OCI-LY7 (cell line): ENCODE measurements around the gene ISLR. TPM values are rescaled to one million over a fixed set of nuclear protein-coding genes. Genes with fewer than 3 reads are reported as not detected.

Experiments
- BruUV-seq: library from RNA; stranded (reverse); fragments of 400-500 nt; replicated peaks from 2 replicates; lab custom pipeline; 2021; lab: Mats Ljungman, UMichigan
- CTCF ChIA-PET: fragments of 300-600 bp; sonication (Branson Sonifier 250); formaldehyde crosslinking; loops from one replicate; lab custom pipeline; 2022; ENCODE audit warnings: antibody characterized with exemption; ENCODE audit not compliant: unreplicated experiment; lab: Charles Lee
- POLR2A ChIA-PET: fragments of 300-600 bp; sonication (Branson Sonifier 250); formaldehyde crosslinking; loops from one replicate; lab custom pipeline; 2022; ENCODE audit warnings: antibody characterized with exemption; lab: Charles Lee
- DNase-seq: peaks from one replicate; pipeline ENCODE4 v3.0.0-alpha.2; 2015; ENCODE audit warnings: low spot score
- H2AFZ ChIP-seq: fragments of 200-600 bp; sonication (generic), shearing (Covaris generic); 2 replicates; pipeline ENCODE4 v1.6.1; 2014; ENCODE audit warnings: mild to moderate bottlenecking, antibody characterized with exemption, low read length, moderate library complexity
- H3K27ac ChIP-seq: fragments of 200-600 bp; sonication (generic); 2 replicates; pipeline ENCODE4 v1.5.1; 2014; ENCODE audit warnings: mixed run types, low read depth, mild to moderate bottlenecking, moderate library complexity, low read length, inconsistent platforms; ENCODE audit not compliant: poor library complexity, severe bottlenecking
- H3K36me3 ChIP-seq: fragments of 200-600 bp; sonication (generic); 2 replicates; pipeline ENCODE4 v1.6.1; 2014; ENCODE audit warnings: mild to moderate bottlenecking, antibody characterized with exemption, low read length, moderate library complexity, mixed read lengths; ENCODE audit not compliant: insufficient read depth
- H3K4me1 ChIP-seq: fragments of 200-600 bp; sonication (generic); 2 replicates; pipeline ENCODE4 v1.5.1; 2014; ENCODE audit warnings: mild to moderate bottlenecking, low read length; ENCODE audit not compliant: insufficient read depth, poor library complexity, severe bottlenecking
- H3K4me2 ChIP-seq: fragments of 200-600 bp; sonication (generic); 2 replicates; pipeline ENCODE4 v1.6.1; 2014; ENCODE audit warnings: mild to moderate bottlenecking, low read length
- H3K4me3 ChIP-seq: fragments of 200-600 bp; sonication (generic); 2 replicates; pipeline ENCODE4 v1.5.1; 2014; ENCODE audit warnings: mild to moderate bottlenecking, low read depth, low read length; ENCODE audit not compliant: poor library complexity, severe bottlenecking
- H3K79me2 ChIP-seq: fragments of 200-600 bp; sonication (generic); 2 replicates; pipeline ENCODE4 v1.6.1; 2016; ENCODE audit warnings: low read depth, mild to moderate bottlenecking, low read length, moderate library complexity, mixed read lengths; ENCODE audit not compliant: insufficient read depth
- H3K9me2 ChIP-seq: fragments of 200-600 bp; sonication (generic); 2 replicates; pipeline ENCODE4 v1.6.1; 2016; ENCODE audit warnings: mild to moderate bottlenecking, low read length, mixed read lengths; ENCODE audit not compliant: insufficient read depth
- H3K9me3 ChIP-seq: fragments of 200-600 bp; sonication (generic); 2 replicates; pipeline ENCODE4 v1.6.1; 2014; ENCODE audit warnings: mild to moderate bottlenecking, mixed run types, low read length, mixed read lengths
- H4K20me1 ChIP-seq: fragments of 200-600 bp; sonication (generic); 2 replicates; pipeline ENCODE4 v1.6.1; 2014; ENCODE audit warnings: mild to moderate bottlenecking, antibody characterized with exemption, low read length, moderate library complexity, mixed read lengths; ENCODE audit not compliant: insufficient read depth
- CTCF ChIP-seq: fragments of 200-600 bp; sonication (generic); conservative IDR thresholded peaks from 2 replicates; pipeline ENCODE4 v1.5.1; 2014; ENCODE audit warnings: mild to moderate bottlenecking, antibody characterized with exemption, low read length, moderate library complexity, mixed read lengths
- EZH2phosphoT487 ChIP-seq: fragments of 200-600 bp; sonication (generic); IDR thresholded peaks from 2 replicates; pipeline ENCODE4 v1.6.1; 2018; ENCODE audit warnings: low read depth, borderline replicate concordance, mild to moderate bottlenecking, mixed run types, antibody characterized with exemption, low read length, moderate library complexity, mixed read lengths
- intact Hi-C: fragments of 100-400 bp; cut with micrococcal nuclease; formaldehyde crosslinking; loops from one replicate; pipeline ENCODE4 v1.10.0; 2022; ENCODE audit not compliant: unreplicated experiment
- total RNA-seq, 2 experiments: library from RNA; depleted of rRNA in 1 of 2; stranded (reverse); fragments of >200 nt in 1 of 2; shearing (Covaris generic) in 1 of 2; gene quantifications; 2 replicates each; pipeline ENCODE4 v1.2.3, GENCODE V29; 2014 to 2022

The ISLR gene
- total RNA-seq, 2 experiments from 2014 or later, result not detected

- TF ChIP-seq CTCF (no peak), EZH2phosphoT487 (no peak)
- CTCF ChIA-PET, result no interaction called here
- no peaks in the 10 kb centered on the region for H3K79me2 ChIP-seq
- no TSS peak for BruUV-seq
- no peaks in the 10 kb centered on the region for H3K36me3 ChIP-seq
- intact Hi-C loops, result no loop called here
- H3K9me3 ChIP-seq, result no peaks in the 10 kb centered on the region
- no peak overlapping the region for H2AFZ ChIP-seq
- H4K20me1 ChIP-seq, result no peaks in the 10 kb centered on the region
- no peak for DNase-seq
- no peaks in the 10 kb centered on the region for H3K4me1 ChIP-seq
- H3K9me2 ChIP-seq, result no peaks in the 10 kb centered on the region
- POLR2A ChIA-PET, result no interaction called here
- H3K4me2 ChIP-seq, result no peak overlapping the region
- H3K4me3 ChIP-seq, result no peak overlapping the region
- H3K27ac ChIP-seq, result no peak overlapping the region
Observed at GRCh38 chr15:74197176-74197965, 23.9 kb downstream of the ISLR start.

GRCh38 chr15:74199297-74199652 is 25.8 kb downstream of the ISLR start:
- Histone ChIP-seq H3K9me2 (no peaks in the 10 kb centered on the region), H3K36me3 (no peaks in the 10 kb centered on the region), H3K79me2 (no peaks in the 10 kb centered on the region), H3K4me1 (no peaks in the 10 kb centered on the region), H3K4me3 (no peak overlapping the region), H3K9me3 (no peaks in the 10 kb centered on the region), H2AFZ (no peak overlapping the region), H3K27ac (no peak overlapping the region), H3K4me2 (no peak overlapping the region), H4K20me1 (no peaks in the 10 kb centered on the region)
- ChIA-PET POLR2A (no interaction called here), CTCF (no interaction called here)
- TF ChIP-seq EZH2phosphoT487 (no peak), CTCF (no peak)
- BruUV-seq, result no TSS peak
- intact Hi-C loops, result no loop called here
- no peak for DNase-seq

- no TSS peak for BruUV-seq
- TF ChIP-seq CTCF (no peak), EZH2phosphoT487 (no peak)
- no peak overlapping the region for H3K4me2 ChIP-seq
- intact Hi-C loops, result no loop called here
- H3K9me2 ChIP-seq, result no peaks in the 10 kb centered on the region
- H3K4me3 ChIP-seq, result no peak overlapping the region
- no peak overlapping the region for H3K27ac ChIP-seq
- ChIA-PET POLR2A (no interaction called here), CTCF (no interaction called here)
- no peak for DNase-seq
- H4K20me1 ChIP-seq, result no peaks in the 10 kb centered on the region
- no peak overlapping the region for H2AFZ ChIP-seq
- no peaks in the 10 kb centered on the region for H3K9me3 ChIP-seq
- H3K4me1 ChIP-seq, result no peaks in the 10 kb centered on the region
- no peaks in the 10 kb centered on the region for H3K36me3 ChIP-seq
- no peaks in the 10 kb centered on the region for H3K79me2 ChIP-seq
Observed at GRCh38 chr15:74200412-74200815, 26.9 kb downstream of the ISLR start.
